Germinal center (tissue), 1 donor: ENCODE data around the gene ROR2.

Experiments used
- DNase-seq: peaks from one replicate; pipeline ENCODE4 v3.0.0; 2012; ENCODE audit warnings: mixed read lengths, low spot score

Gene ROR2

DNA sequence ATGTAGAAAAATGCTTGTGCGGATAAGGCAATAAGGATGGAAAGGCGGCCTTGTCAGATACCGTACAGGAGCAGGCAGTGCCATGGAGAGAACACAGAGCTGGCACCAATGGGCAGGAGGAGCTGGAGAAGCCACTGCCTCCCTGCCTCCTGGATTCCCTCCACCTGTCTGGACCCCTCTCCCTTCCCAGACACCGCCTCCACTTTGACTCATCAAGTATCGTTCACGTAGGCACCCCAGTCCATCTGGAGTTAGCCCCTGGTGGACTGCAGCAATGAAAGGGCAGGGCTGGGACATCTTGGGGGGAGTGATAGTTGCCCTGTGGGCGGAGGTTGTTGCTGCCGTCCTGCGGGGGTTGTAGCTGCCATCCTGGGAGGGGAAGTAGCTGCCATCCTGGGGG, 232.0 kb downstream of the ROR2 start:
- DNase-seq: no peak

DNA sequence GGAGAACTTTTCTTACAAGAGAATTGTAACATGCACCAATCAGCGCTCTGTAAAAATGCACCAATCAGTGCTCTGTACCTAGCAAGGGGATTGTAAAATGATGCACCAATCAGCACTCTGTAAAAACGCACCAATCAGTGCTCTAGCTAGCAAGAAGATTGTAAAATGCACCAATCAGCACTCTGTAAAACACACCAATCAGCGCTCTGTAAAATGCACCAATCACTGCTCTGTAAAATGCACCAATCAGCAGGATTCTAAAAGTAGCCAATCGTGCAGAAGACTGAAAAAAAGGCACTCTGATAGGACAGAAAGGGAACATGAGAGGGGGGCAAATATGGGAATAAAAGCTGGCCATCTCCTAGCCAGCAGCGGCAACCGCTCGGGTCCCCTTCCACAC, 233.2 kb downstream of the ROR2 start:
- DNase-seq: no peak

DNA sequence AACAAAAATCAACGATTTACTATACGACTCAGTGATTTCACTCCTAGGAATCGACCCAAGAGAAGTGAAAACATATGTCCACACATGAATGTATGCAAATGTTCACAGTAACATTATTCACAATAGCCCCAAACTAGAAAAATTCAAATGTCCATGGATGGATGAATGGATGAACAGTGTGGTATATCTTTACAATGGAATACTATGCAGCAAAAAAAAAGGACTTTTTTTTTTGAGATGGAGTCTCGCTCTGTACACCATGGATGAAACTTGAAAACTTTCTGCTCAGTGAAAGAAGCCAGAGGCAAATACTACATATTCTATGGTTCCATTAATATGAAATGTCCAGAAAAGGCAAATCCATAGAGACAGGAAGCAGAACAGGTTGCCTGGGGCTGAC, 233.8 kb downstream of the ROR2 start:
- DNase-seq: no peak

DNA sequence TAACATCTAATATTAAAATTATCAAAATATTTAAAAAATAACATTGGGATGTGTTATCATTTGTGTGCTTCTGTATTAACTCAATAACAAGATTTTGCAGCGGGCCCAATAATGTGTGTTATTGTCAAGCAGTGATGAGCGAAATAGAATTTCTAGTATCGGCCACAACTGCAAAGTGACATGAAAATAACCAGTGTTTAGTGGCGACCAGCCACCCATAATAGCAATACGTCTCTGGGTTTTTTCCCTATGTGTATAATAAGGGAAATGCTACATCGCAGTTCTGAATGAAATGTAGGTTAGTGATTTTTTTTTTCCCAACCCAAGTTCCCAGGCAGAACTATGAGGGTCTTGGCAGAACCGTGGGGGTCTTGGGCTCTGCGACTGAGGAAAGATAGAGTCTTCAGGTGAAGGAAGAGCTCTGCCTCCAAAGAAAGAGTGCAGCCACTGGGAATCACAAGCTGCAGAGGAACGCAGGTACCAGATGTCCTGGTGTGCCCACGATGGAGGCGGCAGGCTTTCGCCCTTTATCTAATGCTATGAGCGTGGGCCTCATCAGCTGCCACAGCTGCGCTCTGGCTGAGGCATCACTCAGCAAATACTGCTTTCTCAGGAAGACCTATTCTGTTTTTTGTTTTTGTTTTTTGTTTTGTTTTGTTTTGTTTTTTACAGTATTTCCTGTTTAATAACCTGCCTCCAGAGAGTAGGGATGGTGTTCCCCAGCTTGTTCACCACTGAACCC, 235.0 kb downstream of the ROR2 start:
- no peak for DNase-seq

DNA sequence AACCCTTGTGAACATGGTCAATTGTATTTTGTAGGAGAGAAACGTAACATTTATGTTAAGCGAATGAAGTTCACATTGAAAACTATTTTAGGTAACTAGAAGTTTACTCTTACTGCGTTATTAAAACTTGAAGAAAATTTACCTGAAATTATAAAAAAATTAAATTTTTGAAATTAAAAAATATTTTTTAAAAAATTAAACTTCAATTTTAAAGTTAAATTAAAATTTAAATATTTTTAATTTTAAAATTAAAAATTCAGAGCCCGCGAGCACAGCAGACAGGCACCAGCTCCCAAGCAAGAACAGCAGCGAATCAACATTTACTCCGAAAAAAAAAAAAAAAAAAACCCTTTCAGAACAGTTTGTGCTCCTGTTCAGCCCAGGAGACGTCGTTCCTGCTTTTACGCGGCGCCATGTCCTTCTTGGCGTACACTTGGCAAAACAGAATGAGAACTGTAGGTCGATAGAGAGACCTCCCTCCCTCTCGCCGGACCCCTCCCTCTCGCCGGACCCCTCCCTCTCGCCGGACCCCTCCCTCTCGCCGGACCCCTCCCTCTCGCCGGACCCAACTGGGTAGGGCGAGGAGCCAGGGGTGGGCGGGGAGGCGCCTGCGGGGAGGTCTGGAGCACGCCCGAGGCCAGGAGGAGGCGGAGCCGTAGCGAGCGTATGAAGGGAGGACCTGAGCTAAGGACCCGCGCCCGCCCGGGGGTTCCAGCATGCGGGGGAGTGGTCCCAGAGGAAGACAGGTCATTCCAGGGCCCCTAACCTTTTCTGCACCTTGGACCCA, 235.8 kb downstream of the ROR2 start:
- peak; percentile 46 for DNase-seq

DNA sequence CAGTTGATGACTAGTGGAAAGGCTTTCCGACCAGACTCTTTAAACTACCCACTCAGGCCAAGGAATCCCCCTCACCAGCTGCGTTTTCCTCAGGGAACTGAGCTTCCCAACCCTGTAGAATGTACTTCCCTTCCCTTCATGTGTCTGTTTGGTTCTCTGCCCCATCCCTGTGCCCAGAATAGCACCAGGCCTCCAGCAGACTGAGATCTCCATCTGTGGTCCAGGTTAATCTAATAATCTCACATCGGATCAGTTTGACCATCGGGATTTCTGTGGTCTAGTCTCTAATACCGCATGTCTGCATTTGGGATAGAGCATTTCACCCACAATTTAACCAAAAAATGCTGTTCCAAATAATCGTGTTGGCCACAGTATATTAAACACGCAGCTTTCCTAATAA, 237.2 kb downstream of the ROR2 start:
- no peak for DNase-seq

DNA sequence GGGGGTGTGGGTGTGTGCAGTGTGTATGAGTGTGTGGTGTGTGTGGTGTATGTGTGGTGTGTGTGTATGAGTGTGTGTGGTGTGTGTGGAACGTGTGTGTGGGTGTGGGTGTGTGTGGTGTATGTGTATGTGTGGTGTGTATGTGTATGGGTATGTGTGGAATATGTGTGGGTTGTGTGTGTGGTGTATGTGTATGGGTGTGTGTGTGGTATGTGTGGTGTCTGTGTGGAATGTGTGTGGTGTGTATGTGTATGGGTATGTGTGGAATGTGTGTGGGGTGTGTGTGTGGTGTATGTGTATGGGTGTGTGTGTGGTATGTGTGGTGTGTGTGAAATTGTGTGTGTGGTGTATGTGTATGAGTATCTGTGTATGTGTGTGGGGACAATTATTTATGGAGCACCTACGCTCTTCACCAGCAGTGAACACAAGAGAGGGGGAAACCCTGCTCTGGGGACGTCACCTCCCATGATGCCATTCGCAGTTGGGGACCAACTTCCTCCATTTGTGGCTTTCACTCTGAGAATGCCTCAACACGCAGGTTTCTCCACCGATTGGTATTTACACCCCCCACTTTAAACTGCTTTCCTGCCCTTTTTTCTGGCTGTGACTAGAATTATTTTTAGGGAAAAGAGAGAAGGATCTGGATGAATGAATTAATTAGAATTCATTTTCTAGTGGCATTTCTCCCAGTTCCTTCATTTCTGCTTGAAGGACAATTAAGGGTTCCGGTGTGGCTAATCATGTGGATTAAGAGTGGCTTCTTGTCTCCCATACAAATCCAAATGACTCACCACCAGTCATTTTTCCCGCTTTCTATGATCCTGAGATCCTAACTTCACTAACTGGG, 238.1 kb downstream of the ROR2 start:
- peak; percentile 83 for DNase-seq

DNA sequence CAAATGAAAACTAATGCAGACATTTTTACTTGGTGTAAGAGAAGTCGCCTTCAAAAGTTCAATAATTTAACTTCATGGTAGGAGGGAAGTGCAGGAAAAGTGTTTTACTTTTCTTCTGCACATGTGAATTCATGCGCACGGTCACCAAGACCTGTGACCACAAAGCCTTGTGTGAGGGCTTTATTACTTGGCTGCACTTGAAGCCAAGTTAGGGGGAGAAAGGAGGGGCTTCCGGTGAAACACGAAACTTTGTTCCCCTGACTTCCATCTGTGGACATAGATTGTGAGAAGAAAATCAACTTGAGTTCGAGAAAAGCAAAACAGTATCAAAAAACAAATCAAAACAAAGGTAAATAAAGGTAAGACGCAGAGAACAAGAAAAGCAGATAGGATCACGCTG, 239.9 kb downstream of the ROR2 start:
- no peak for DNase-seq

DNA sequence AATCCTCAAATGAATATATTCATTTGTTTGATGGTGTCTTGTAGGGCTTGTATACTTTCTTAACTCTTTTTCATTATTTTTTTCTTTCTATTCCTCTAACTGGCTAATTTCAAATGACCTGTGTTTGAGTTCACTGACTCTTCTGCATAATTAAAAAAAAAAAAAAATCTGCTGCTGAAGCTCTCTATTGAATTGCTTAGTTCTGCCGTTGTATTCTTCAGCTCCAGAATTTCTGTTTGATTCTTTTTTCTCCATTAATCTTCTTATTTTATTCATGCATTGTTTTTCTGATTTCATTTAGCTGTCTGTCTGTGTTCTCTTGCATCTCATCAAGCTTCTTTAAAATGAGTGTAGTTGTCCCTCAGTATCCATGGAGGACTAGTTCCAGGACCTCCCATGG, 244.6 kb downstream of the ROR2 start:
- no peak for DNase-seq

DNA sequence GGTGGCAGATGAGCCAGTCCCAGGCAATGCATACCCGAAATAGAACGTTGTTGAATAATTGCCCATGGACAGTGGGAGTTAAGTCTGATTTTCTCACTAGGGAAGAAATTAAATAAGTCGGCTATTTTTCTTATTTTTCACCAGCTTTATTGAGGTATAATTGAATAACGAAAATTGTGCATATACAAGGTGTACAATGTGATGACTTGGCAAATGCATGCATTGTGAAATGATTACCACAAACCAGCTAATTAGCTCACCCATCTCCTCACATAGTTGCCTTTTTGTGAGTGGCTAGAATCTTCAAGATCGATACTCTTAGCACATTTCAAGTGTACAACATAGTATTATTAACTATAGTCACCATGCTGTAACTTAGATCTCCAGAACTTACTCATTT, 249.6 kb downstream of the ROR2 start:
- DNase-seq: no peak

DNA sequence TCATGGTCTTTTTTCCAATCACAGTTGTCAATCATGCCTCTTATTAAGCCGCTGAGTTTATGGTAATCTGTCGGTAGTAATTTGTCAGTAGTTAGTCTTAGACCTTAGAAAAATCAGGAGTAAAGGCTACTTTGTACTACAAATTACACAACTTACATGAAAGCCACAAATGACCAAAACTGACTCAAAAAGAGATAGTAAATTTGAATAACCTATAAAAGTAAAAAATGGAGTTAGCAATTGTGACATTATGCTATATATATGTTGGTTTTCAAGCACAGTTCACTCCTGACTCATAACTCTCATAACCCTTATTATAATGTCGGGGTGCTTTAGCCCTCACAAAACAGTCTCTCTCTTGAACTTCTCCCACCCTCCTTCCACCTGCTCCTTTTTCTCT, 251.8 kb downstream of the ROR2 start:
- no peak for DNase-seq

DNA sequence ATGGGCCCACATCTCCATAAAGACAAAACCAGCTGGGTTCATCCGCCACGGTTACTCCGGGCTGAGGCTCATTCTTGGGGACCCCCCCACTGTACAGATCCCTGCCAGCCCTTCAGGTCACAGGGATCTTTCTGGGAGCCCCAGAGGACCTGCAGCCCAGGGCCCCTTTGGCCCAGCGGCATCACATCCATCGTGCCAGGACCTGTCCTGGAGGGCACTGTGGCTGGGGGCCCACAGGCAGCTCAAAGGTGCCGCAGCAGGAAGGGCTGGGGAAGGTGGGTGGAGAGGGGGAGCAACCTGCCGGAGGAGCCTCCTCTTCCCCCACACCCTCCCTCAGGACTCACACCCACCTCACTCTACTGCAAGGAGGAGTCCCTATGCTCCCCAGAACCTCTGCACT, 252.8 kb downstream of the ROR2 start:
- no peak for DNase-seq

DNA sequence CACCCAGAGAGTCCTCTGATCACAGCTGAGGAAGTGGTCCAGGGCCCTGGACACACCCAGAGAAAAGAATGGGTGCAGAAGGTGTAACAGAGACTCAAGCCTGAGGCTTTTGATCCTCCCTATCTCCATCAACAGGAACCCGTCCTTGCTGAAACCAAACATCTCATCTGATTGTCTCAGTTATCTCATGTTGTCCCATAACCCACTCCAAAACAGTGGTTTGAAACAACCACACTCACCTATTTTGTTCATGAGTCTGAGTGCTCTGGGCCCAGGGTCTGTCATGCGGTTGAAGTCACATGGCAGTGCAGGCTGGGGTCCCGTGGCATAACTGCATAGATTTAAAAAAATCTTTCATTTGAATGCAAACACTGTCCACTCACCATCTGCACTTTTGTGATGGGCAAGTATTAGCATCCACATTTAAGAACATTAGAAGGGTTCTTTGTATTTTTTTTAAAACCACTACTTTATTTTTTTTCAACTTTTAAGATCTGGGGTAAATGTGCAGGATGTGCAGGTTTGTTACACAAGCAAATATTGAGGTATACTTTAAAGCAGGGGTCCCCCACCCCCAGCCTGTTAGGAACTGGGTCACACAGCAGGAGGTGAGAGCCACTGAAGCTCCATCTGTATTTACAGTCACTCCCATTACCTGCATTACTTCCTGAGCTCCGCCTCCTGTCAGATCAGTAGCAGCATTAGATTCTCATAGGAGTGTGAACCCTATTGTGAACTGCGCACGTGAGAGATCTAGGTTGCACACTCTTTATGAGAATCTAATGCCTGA, 255.8 kb downstream of the ROR2 start:
- no peak for DNase-seq

DNA sequence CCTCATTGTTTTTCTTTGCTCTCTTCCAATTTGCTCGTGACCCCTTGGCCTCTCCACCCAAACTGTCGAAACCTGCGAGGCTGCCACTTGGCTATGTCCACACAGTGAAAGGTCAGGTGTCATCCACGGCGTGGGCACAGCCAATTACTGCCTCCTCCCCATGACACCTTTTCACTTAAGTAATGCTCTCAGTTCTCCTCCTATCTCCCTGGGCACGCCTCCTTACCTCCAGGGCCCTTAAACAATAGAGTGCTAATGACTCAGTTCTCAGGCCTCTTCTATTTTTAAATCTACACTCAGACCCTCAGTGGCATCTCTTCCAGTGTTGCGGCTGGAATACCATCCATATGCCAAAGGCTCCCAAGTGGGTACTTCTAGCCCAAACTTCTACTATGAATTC, 256.8 kb downstream of the ROR2 start:
- no peak for DNase-seq

DNA sequence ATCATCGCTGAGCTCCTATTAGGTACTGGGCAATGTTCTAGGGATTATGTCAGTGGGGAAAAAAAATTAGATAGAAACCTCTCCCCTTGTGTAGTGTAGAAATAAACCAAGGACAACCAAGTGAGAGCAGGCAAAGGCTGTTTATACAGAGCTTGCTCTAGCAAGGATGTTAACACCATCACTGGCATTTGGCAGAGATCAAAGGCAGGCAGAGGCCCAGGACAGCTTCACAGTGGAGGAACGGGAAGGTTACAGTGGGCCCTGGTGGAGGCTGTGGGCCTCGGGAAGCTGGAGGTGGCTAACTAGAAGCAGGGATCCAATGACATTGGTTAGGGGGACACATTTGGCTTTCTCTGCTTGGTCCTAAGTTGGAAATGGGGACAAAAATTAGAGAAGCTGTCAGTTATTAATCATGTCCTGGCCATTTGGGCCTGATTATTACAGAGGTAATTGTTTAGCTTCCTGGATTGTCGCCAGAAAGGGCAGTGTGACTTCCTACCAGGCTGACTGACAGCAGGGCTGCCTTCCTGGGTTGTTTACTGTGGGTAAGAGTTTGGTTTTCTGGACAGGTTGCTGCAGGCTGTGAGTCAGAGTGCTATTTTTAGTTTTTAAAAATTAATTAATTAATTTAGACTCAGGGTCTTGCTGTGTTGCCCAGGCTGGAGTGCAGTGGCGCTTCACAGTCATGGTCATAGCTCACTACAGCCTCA, 259.3 kb downstream of the ROR2 start:
- no peak for DNase-seq

DNA sequence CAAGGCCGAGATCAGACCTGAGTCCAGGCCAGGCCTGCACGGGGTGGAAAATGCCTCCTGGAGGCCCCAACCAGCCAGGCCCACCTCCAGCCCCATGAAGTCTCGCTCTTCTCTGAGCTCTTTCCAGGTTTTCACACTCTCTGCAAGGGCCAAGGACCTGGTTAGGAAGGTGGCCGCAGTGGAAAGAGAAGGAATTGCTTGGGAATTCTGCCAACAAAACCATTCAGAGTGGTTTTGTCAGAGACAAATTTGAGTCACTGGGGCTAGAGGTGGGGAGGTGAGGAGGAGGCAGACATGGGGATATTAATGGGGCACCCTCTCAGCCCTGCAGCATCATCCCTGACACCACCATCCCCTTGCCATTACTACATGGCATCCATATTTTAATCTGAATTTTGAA, 261.0 kb downstream of the ROR2 start:
- DNase-seq: no peak

DNA sequence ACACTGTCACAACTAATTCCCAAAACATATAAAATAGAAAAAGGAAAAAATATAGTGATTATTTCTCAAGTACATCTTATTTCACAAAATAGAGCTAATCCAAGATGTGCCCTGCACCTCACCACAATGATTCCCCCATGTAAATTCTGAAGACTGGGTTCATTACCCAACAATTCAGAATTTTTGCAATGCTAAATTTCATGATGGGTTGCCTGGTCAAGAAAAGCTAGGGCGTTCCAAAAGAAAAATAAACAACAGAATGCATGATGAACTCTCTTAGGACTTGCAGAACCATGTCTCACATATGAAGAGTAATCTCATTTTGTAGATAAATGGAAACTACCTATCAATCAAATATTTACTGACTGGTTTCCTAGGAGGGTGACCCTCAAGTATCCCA, 266.8 kb downstream of the ROR2 start:
- DNase-seq: no peak

DNA sequence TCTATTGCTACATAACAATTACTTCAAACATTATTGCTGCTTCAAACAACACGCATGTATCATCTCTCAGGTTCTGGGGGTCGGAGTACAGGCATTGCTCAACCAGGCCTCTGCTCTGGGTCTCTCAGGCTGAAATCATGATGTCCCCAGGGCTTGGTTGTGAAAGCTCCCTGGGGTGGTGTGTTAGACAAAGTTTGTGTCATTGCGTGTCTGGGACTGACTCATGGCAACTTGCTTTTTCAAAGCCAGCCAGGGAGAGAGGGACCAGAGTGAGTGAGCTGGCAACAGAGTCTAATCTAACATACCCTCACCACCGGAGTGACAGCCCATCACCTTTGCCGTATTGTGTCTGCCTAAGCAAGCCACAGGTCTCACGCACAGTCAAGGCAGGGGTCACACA, 267.2 kb downstream of the ROR2 start:
- DNase-seq: no peak

DNA sequence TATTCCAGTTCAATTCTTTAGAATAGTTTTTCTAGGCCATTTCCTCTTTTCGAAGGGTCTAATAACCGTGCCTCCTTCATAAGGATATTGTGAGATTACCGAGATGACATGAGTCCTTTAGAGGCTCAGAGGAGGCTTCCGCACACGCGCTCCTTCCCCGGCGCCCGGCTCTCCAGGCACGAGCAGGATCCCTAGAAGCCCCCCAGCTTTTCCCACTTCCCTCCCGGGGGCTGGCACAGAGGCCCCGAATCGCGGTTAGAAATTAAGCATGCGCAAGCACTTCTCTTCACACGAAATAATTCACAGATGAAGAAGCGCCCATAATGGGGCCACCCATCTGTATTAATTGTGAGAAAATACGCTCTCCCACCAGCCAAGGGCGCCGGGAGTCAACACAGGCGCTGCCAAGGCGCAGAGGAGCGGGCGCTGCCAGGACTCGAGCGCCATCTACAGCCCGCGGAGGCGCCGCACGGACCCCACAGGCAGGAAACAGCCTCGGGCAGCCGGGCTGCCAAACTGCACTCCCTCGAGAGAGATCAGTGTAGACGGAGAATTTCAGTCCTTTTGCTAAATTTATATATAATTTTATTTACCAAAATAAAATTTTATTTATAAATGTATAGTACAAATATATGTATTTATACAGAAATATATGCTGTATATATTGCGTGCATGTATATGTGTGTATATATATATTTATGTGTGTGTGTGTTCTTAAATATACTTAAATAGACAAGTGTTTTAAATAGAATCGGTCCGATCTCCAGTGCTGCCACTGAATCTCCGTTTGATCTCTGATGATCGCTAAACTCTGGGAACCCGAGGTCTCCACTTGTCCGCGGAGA, 268.3 kb downstream of the ROR2 start:
- DNase-seq: peak; percentile 81

DNA sequence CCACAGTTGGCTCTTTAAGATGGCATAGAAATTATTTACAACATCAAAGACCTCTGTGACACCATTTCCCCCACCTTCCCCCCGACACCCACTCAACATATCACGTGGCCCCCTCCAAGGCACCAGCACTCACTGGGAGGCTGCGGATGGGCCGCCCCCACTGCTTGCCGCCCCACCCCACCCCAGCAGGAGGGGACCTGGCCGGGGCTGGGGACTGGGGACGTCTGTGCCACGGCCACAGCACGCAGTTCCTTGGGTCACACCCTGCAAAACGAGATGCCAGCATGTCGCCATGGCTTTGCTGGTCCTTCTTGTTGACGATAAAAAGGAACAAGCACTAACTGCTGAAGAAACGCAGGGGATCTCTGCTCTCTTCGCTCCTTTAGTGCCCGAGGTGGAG, 269.0 kb downstream of the ROR2 start:
- DNase-seq: no peak
